Body of pancreas (tissue), 4 donors: ENCODE results near the gene DDX1. TPM values are rescaled to one million over a fixed set of nuclear protein-coding genes. Genes with fewer than 3 reads are reported as not detected.

Experiments
- ATAC-seq: fragments of 150-250 bp; one replicate; pipeline ENCODE4 v1.9.1; 2016
- DNase-seq, 4 donors: peaks; one replicate each; pipeline ENCODE4 v3.0.0-alpha.2; 2019
- H3K27ac ChIP-seq, 4 donors: fragments of 200-600 bp; sonication (generic); 1 replicate in 3 of 4; 2 replicates in 1 of 4; pipeline versions ENCODE4 v1.5.1 to v1.6.1; 2016 to 2019; ENCODE audit warnings: mild to moderate bottlenecking in 1 of 4, mixed read lengths in 1 of 4, moderate library complexity in 1 of 4
- H3K27me3 ChIP-seq, 2 donors: fragments of 200-600 bp; sonication (generic); one replicate each; pipeline ENCODE4 v1.6.0; 2016; ENCODE audit warnings: mild to moderate bottlenecking in 1 of 2
- H3K36me3 ChIP-seq, 2 donors: fragments of 200-600 bp; sonication (generic); replicated peaks in 1 of 2; 2 replicates each; pipeline ENCODE4 v1.5.1; 2016; ENCODE audit warnings: low read depth in 2 of 2; ENCODE audit not compliant: insufficient read depth in 1 of 2
- H3K4me1 ChIP-seq: fragments of 200-600 bp; sonication (generic); one replicate; pipeline ENCODE4 v1.6.0; 2016
- H3K4me3 ChIP-seq, 2 donors: fragments of 200-600 bp; sonication (generic); 1 replicate in 1 of 2; 2 replicates in 1 of 2; pipeline ENCODE4 v1.5.1; 2016 to 2019
- H3K9me3 ChIP-seq, 3 donors: fragments of 200-600 bp; sonication (generic); 1 replicate in 2 of 3; 2 replicates in 1 of 3; pipeline ENCODE4 v1.5.1; 2016
- POLR2A ChIP-seq, 3 donors: fragments of 450-650 bp; IDR thresholded peaks; one replicate each; pipeline ENCODE4 v1.6.1; 2016; ENCODE audit warnings: antibody characterized with exemption in 3 of 3, mild to moderate bottlenecking in 2 of 3
- WGBS, 2 donors: methylation state at CpG; one replicate each; pipeline ENCODE4 v1.1.5; 2017; 5-methylcytosine and 5-hydroxymethylcytosine counted together
- intact Hi-C: fragments of 100-400 bp; cut with DNase I; formaldehyde crosslinking; loops from one replicate; pipeline ENCODE4 v1.15.1; 2023
- total RNA-seq, 2 donors: library from RNA; depleted of rRNA; stranded (reverse); fragments of >200 nt; gene quantifications; one replicate each; pipeline ENCODE4 v1.1.0, GENCODE V29; 2016
- TF ChIP-seq, protein P1 (sequence below), 7 experiments: fragments of 450-650 bp in 4 of 7; fragments of 200-600 bp in 3 of 7; sonication (generic) in 3 of 7; IDR thresholded peaks; one replicate each; pipeline ENCODE4 v1.5.1; 2016 to 2019; ENCODE audit warnings: antibody characterized with exemption in 7 of 7

The DDX1 gene
- total RNA-seq, 2 donors from 2014 or later, result 35.3 to 61.3 TPM

DNA sequence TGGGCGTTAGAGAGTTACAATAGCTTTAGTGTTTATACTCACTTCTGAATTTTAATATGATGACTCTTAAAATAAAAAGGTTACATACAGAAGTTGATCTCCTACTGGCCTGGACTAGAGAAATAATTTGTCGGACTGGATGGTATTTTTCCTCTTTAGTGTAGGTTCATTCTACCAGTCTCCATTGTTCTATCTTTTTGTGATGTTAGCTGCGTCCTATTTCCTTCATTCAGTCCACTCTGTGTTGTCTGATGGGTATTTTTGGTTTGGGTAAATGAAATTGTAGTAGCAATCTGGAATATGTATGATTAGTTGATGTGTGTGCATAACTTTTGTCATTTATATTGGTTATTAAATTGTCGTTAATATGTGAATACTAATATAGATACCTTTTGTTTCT is 5.3 kb downstream of the DDX1 start:
- 90 to 91% methylated on average over 4 of the region's 4 CpGs for WGBS, 2 donors
- H3K4me3 ChIP-seq, result no peak overlapping the region
- no peaks in the 10 kb centered on the region for H3K9me3 ChIP-seq
- H3K27ac ChIP-seq, result no peak overlapping the region
- H3K27me3 ChIP-seq, result no peaks in the 10 kb centered on the region
- ATAC-seq (no peak), DNase-seq (no peak)
- peaks cover 13% of the 10 kb centered on the region for H3K4me1 ChIP-seq
- TF ChIP-seq POLR2A (IDR thresholded peaks at IDR 0.05), result no peak
- TF ChIP-seq, protein P1, sequence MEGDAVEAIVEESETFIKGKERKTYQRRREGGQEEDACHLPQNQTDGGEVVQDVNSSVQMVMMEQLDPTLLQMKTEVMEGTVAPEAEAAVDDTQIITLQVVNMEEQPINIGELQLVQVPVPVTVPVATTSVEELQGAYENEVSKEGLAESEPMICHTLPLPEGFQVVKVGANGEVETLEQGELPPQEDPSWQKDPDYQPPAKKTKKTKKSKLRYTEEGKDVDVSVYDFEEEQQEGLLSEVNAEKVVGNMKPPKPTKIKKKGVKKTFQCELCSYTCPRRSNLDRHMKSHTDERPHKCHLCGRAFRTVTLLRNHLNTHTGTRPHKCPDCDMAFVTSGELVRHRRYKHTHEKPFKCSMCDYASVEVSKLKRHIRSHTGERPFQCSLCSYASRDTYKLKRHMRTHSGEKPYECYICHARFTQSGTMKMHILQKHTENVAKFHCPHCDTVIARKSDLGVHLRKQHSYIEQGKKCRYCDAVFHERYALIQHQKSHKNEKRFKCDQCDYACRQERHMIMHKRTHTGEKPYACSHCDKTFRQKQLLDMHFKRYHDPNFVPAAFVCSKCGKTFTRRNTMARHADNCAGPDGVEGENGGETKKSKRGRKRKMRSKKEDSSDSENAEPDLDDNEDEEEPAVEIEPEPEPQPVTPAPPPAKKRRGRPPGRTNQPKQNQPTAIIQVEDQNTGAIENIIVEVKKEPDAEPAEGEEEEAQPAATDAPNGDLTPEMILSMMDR (IDR thresholded peaks at IDR 0.05), result no peak
- intact Hi-C loops, result no loop called here
- H3K36me3 ChIP-seq, result peaks cover 13 to 43% of the 10 kb centered on the region in 2 donors

DNA sequence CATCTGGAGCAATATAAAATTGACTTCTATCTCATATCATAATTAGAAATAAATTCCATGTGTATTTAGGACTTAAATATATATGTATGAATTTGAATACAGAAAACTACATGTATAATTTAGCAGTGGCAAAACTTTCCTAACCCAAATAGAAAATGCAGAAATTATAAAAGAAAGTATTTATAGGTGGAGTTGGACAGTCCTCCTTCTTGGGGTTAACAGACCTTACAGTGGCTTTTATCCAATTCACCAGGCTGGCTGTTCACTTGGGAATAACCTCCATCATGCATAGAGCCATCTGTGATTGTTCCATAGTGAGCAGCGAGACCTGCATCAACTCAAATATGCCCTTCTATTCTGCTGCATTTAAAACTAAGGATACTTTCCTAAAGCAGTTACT is 8.3 kb downstream of the DDX1 start:
- TF ChIP-seq, protein P1 (IDR thresholded peaks at IDR 0.05), result no peak
- TF ChIP-seq POLR2A (IDR thresholded peaks at IDR 0.05), result no peak
- Histone ChIP-seq H3K4me3 (no peak overlapping the region), H3K36me3 (peaks cover 26 to 72% of the 10 kb centered on the region in 2 donors), H3K4me1 (no peaks in the 10 kb centered on the region), H3K27ac (no peak overlapping the region), H3K27me3 (no peaks in the 10 kb centered on the region), H3K9me3 (no peaks in the 10 kb centered on the region)
- intact Hi-C loops, result no loop called here
- DNase-seq (no peak), ATAC-seq (no peak)
- WGBS, 2 donors, result 94 to 97% methylated on average over 1 of the region's 1 CpG

DNA sequence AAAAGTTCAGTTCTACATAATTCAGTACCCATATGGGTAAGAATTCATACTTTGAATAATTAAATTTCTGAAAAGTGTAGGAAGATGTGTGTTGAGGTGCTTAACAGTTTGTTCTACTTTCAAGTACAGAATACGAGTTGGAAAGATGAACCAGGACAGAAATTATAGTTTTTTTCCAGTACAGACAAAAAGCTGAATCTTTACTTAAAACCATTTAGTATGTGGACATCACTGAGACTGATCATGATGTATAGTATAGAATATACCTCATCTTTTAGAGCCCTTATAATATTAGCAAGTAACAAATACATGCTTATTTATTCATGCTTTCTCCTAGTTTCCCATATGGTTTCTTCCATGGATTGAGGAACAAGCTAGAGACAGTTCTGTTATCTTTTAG is 10.0 kb downstream of the DDX1 start:
- peaks cover 26 to 83% of the 10 kb centered on the region in 2 donors for H3K36me3 ChIP-seq
- DNase-seq (no peak), ATAC-seq (no peak)

DNA sequence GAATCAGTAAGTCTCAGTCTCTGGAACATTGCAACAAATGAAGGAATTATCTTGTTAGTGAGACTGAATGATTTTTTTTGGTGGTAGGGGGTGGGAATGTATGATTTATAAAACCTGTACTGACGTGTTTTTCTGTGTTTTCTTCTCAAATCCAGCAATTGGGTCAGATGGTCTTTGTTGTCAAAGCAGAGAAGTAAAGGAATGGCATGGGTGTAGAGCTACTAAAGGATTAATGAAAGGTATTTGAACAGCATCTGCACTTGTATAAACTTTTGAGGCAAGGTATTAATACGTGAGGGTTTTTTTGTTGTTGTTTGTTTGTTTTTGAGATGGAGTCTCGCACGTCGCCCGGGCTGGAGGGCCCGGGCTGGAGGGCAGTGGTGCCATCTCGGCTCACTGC is 10.7 kb downstream of the DDX1 start:
- H3K9me3 ChIP-seq, result no peaks in the 10 kb centered on the region
- H3K27ac ChIP-seq, result no peak overlapping the region
- intact Hi-C loops, result no loop called here
- TF ChIP-seq, protein P1 (IDR thresholded peaks at IDR 0.05), result no peak
- no peak for TF ChIP-seq POLR2A (IDR thresholded peaks at IDR 0.05)
- WGBS, 2 donors, result 92 to 94% methylated on average over 8 of the region's 8 CpGs
- no peaks in the 10 kb centered on the region for H3K27me3 ChIP-seq
- H3K4me1 ChIP-seq, result no peaks in the 10 kb centered on the region
- DNase-seq, result no peak
- no peak for ATAC-seq
- no peak overlapping the region for H3K4me3 ChIP-seq
- peaks cover 26 to 82% of the 10 kb centered on the region in 2 donors for H3K36me3 ChIP-seq

More for the DNA sequence above, 10.0 kb downstream of the DDX1 start:
- Histone ChIP-seq H3K27ac (no peak overlapping the region), H3K9me3 (no peaks in the 10 kb centered on the region), H3K4me3 (no peak overlapping the region), H3K4me1 (no peaks in the 10 kb centered on the region), H3K27me3 (no peaks in the 10 kb centered on the region)
- WGBS, 2 donors, result 84 to 93% methylated on average over 1 of the region's 1 CpG
- no peak for TF ChIP-seq POLR2A (IDR thresholded peaks at IDR 0.05)
- TF ChIP-seq, protein P1 (IDR thresholded peaks at IDR 0.05), result no peak
- intact Hi-C loops, result no loop called here

DNA sequence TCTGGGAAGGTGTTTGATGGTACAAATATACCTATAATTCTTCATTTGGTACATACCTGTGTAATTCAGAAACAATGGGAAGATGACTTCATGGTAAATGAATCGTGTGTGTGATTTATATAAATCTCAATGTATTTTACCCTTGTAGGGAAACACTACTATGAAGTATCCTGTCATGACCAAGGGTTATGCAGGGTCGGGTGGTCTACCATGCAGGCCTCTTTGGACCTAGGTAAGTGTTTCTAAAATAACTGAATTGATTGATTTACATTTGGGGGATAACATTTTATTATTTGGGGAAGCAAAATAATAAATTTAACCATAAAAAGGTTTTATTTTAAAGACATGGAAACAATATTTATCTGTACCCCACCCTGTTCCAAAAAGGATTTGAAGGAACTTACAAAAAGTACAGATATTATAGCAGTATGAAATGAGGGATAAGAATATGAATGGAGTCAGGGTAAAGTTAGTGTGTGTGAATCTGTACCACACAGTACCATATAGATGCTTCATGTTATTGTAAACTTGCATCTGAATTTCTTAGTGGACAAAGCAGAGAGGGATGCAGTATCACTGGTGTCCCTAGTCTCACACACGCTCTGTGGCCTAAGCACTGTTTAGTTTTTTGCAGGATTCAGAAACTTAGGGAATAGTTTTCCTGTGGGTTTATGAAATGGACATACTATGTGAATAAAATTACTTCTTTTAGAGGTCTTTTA is 11.5 kb downstream of the DDX1 start:
- intact Hi-C loops, result no loop called here
- ATAC-seq (no peak), DNase-seq (no peak)
- Histone ChIP-seq H3K4me3 (no peak overlapping the region), H3K27me3 (no peaks in the 10 kb centered on the region), H3K9me3 (no peaks in the 10 kb centered on the region), H3K27ac (no peak overlapping the region), H3K36me3 (peaks cover 26 to 81% of the 10 kb centered on the region in 2 donors), H3K4me1 (no peaks in the 10 kb centered on the region)
- no peak for TF ChIP-seq POLR2A (IDR thresholded peaks at IDR 0.05)
- TF ChIP-seq, protein P1 (IDR thresholded peaks at IDR 0.05), result no peak
- whole genome bisulfite sequencing, 2 donors, result 86 to 94% methylated on average over 3 of the region's 3 CpGs
